ENCODE results near the gene B4GALT6.

Gene B4GALT6

DNA sequence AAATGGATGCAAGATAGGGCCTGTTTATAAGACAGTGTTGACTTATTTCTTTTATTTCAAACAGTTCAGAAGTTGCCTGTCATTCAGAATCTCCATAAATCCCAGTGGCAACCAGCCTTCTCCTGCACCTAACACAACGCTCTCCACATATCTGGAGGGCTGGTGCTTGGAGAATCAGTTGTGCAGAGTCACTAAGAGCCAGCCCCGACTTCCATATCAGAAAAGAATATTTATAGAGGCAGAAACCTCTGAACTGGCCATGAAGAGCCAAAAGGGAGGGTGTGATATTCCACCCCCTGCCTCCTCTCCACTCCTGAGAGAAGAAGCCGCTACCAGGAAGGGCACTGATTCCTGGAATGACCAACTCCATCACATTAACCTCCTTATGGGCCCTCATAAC is 34.0 kb upstream of the B4GALT6 start:
- peaks cover 7 to 10% of the 10 kb centered on the region in 2 donors for H3K9me3 ChIP-seq (ENCODE audit: control insufficient read depth in 1 of 2, low read length in 2 of 2)
- H3K9ac ChIP-seq (ENCODE audit: low read depth in 1 of 2, low read length in 2 of 2): no peak overlapping the region
- H3K4me1 ChIP-seq (ENCODE audit: control insufficient read depth in 1 of 2, insufficient read depth in 2 of 2, low read length in 2 of 2): no peaks in the 10 kb centered on the region
- H3K4me3 ChIP-seq (ENCODE audit: low read depth in 1 of 2, low read length in 2 of 2): no peak overlapping the region
- H3K27me3 ChIP-seq (ENCODE audit: control insufficient read depth in 1 of 2, insufficient read depth in 2 of 2, low read length in 2 of 2): no peaks in the 10 kb centered on the region
- H3K27ac ChIP-seq (ENCODE audit: low read depth, low read length): no peak overlapping the region
- H3K36me3 ChIP-seq (ENCODE audit: control insufficient read depth in 1 of 2, insufficient read depth in 2 of 2, low read length in 2 of 2): no peaks in the 10 kb centered on the region

DNA sequence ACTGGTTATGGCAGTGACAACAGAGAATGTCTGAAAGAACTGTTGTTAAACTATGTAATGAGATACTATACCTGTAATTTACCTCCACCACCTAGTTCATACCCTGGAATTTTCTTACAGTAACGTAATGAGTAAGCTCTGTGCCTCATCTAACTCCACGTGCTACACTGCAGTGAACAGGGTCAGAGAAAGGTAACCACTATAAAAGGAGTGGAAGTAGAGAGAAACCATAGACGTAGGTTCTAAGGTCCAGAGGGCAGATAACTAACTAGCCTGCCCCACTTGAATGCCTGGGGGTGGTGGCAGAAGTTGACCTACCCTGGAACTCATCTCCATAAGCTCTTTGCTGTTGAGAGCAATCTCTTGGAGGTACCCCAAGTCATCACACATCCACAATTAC is 32.0 kb upstream of the B4GALT6 start:
- Histone ChIP-seq H3K9ac (ENCODE audit: low read depth in 1 of 2, low read length in 2 of 2) (no peak overlapping the region), H3K4me3 (ENCODE audit: low read depth in 1 of 2, low read length in 2 of 2) (no peak overlapping the region), H3K4me1 (ENCODE audit: control insufficient read depth in 1 of 2, insufficient read depth in 2 of 2, low read length in 2 of 2) (no peaks in the 10 kb centered on the region), H3K36me3 (ENCODE audit: control insufficient read depth in 1 of 2, insufficient read depth in 2 of 2, low read length in 2 of 2) (no peaks in the 10 kb centered on the region), H3K27ac (ENCODE audit: low read depth, low read length) (no peak overlapping the region), H3K9me3 (ENCODE audit: control insufficient read depth in 1 of 2, low read length in 2 of 2) (peaks cover 7 to 10% of the 10 kb centered on the region in 2 donors), H3K27me3 (ENCODE audit: control insufficient read depth in 1 of 2, insufficient read depth in 2 of 2, low read length in 2 of 2) (no peaks in the 10 kb centered on the region)

DNA sequence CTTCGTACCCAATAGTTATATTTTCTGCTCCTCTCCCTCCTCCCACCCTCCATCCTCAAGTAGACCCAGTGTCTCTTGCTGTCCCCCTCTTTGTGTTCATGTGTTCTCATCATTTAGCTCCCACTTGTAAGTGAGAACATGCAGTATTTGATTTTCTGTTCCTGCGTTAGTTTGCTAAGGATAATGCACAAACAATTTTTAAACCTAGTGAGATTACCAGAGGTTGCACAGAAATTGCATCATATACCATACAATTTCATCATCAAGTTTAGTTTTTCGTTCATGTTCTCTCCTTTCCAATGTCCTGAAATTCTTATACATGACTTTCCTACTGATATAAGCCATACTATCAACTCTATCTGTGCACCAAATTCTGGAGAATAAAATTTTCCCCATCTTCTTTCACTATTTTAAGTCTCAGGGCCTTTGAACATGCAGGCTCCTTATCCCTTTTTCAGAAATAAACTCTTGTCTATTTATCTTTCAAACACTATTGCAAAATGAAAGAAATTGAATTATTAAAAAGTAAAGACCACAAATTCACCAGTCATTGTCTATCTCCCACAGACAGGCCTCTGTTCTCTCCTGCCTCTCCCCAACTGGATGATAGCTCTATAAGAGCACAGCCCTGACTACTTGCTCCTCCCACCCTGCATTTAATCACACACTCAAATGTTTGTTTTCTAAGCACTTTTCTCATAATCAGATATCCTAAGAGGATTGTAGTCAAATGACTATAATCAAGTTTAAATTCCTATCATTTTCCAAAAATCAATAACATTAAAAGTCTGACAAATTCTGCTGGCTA is 27.2 kb upstream of the B4GALT6 start:
- no peak overlapping the region for H3K4me3 ChIP-seq (ENCODE audit: low read depth in 1 of 2, low read length in 2 of 2)

DNA sequence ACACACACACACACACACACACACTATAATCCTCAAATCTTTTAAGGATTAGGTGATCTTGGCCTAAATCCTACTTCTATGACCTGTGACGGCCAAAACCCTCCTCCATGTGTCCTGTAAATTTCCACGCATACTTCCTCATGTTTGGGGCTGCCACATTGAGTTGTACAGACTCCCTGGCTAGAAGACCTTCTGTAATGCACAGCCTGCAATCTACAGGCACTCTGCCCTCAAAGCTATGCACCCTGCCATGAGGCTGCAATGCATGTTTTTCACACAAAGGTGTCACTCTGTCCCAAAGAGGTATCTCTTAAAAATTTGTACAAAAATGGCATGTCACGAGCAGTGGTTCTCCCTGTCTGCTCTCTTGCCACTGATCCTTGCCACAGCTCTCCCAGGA is 26.4 kb upstream of the B4GALT6 start:
- Histone ChIP-seq H3K4me1 (ENCODE audit: control insufficient read depth in 1 of 2, insufficient read depth in 2 of 2, low read length in 2 of 2) (no peaks in the 10 kb centered on the region), H3K4me3 (ENCODE audit: low read depth in 1 of 2, low read length in 2 of 2) (no peak overlapping the region), H3K9me3 (ENCODE audit: control insufficient read depth in 1 of 2, low read length in 2 of 2) (peaks cover 0 to 2% of the 10 kb centered on the region in 2 donors), H3K36me3 (ENCODE audit: control insufficient read depth in 1 of 2, insufficient read depth in 2 of 2, low read length in 2 of 2) (no peaks in the 10 kb centered on the region), H3K27ac (ENCODE audit: low read depth, low read length) (no peak overlapping the region), H3K27me3 (ENCODE audit: control insufficient read depth in 1 of 2, insufficient read depth in 2 of 2, low read length in 2 of 2) (no peaks in the 10 kb centered on the region), H3K9ac (ENCODE audit: low read depth in 1 of 2, low read length in 2 of 2) (no peak overlapping the region)

More for the DNA sequence above, 27.2 kb upstream of the B4GALT6 start:
- Histone ChIP-seq H3K9ac (ENCODE audit: low read depth in 1 of 2, low read length in 2 of 2) (no peak overlapping the region), H3K27ac (ENCODE audit: low read depth, low read length) (no peak overlapping the region), H3K9me3 (ENCODE audit: control insufficient read depth in 1 of 2, low read length in 2 of 2) (peaks cover 0 to 2% of the 10 kb centered on the region in 2 donors), H3K4me1 (ENCODE audit: control insufficient read depth in 1 of 2, insufficient read depth in 2 of 2, low read length in 2 of 2) (no peaks in the 10 kb centered on the region), H3K27me3 (ENCODE audit: control insufficient read depth in 1 of 2, insufficient read depth in 2 of 2, low read length in 2 of 2) (no peaks in the 10 kb centered on the region), H3K36me3 (ENCODE audit: control insufficient read depth in 1 of 2, insufficient read depth in 2 of 2, low read length in 2 of 2) (no peaks in the 10 kb centered on the region)

DNA sequence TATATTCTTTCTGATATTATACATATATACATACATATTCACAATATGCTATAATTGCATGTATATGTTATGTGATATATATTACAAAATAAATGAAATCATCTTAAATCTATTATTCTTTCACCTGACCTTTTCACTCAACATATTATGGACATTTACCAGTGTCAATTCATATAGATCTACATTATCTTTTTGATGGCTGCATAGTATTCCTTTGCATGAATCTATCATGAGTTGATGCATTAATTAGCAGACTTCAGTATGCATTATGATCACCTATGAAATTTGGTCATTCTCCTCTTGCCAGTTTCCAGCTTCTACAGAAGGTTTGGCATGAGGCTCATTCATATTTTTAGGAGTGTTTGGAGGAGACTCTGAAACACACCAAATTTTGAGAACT is 23.4 kb upstream of the B4GALT6 start:
- H3K27ac ChIP-seq (ENCODE audit: low read depth, low read length): no peak overlapping the region
- H3K36me3 ChIP-seq (ENCODE audit: control insufficient read depth in 1 of 2, insufficient read depth in 2 of 2, low read length in 2 of 2): no peaks in the 10 kb centered on the region
- H3K9ac ChIP-seq (ENCODE audit: low read depth in 1 of 2, low read length in 2 of 2): no peak overlapping the region
- no peak overlapping the region for H3K4me3 ChIP-seq (ENCODE audit: low read depth in 1 of 2, low read length in 2 of 2)
- no peaks in the 10 kb centered on the region for H3K4me1 ChIP-seq (ENCODE audit: control insufficient read depth in 1 of 2, insufficient read depth in 2 of 2, low read length in 2 of 2)
- peaks cover 0 to 2% of the 10 kb centered on the region in 2 donors for H3K9me3 ChIP-seq (ENCODE audit: control insufficient read depth in 1 of 2, low read length in 2 of 2)
- no peaks in the 10 kb centered on the region for H3K27me3 ChIP-seq (ENCODE audit: control insufficient read depth in 1 of 2, insufficient read depth in 2 of 2, low read length in 2 of 2)

DNA sequence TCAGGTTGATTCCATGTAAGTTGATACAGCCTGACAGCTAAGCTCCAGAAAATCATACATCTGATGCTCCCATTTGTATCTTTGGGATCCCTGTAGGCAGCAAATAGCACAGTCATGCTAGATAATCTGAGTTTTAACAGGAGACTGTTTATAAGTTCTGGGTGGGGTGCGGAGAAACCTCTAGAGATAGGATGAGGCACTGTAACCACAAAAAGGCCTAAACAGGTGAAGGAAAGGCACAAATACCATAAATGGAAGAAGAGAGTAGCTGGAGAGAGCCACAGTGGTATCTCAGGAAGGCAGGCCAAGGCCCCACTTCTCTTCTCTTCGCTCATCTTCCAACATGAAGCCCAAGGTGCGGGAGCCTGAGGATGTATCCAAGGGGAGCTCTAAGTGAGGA is 18.1 kb upstream of the B4GALT6 start:
- Histone ChIP-seq H3K4me3 (ENCODE audit: low read depth in 1 of 2, low read length in 2 of 2) (no peak overlapping the region), H3K36me3 (ENCODE audit: control insufficient read depth in 1 of 2, insufficient read depth in 2 of 2, low read length in 2 of 2) (no peaks in the 10 kb centered on the region), H3K9ac (ENCODE audit: low read depth in 1 of 2, low read length in 2 of 2) (no peak overlapping the region), H3K4me1 (ENCODE audit: control insufficient read depth in 1 of 2, insufficient read depth in 2 of 2, low read length in 2 of 2) (no peaks in the 10 kb centered on the region), H3K27me3 (ENCODE audit: control insufficient read depth in 1 of 2, insufficient read depth in 2 of 2, low read length in 2 of 2) (no peaks in the 10 kb centered on the region), H3K9me3 (ENCODE audit: control insufficient read depth in 1 of 2, low read length in 2 of 2) (peaks cover 3 to 5% of the 10 kb centered on the region in 2 donors), H3K27ac (ENCODE audit: low read depth, low read length) (no peak overlapping the region)

DNA sequence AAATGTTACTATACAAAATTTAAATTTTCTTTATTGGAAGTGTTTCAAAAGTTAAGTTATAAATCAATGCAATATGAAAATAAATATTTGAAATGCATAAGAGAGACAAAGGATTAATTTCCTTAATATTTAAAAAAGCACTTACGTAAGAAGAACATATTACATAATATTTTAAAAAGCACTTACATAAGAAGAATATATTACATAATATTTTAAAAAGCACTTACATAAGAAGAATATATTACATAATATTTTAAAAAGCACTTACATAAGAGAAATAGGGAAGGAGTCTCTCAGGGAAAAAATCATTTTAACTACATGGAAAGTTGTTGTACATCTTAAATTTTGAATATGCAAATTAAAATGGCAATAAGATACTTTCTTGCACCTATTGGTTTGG is 17.4 kb upstream of the B4GALT6 start:
- Histone ChIP-seq H3K9ac (ENCODE audit: low read depth in 1 of 2, low read length in 2 of 2) (no peak overlapping the region), H3K4me1 (ENCODE audit: control insufficient read depth in 1 of 2, insufficient read depth in 2 of 2, low read length in 2 of 2) (no peaks in the 10 kb centered on the region), H3K36me3 (ENCODE audit: control insufficient read depth in 1 of 2, insufficient read depth in 2 of 2, low read length in 2 of 2) (no peaks in the 10 kb centered on the region), H3K4me3 (ENCODE audit: low read depth in 1 of 2, low read length in 2 of 2) (no peak overlapping the region), H3K9me3 (ENCODE audit: control insufficient read depth in 1 of 2, low read length in 2 of 2) (peaks cover 3 to 5% of the 10 kb centered on the region in 2 donors), H3K27me3 (ENCODE audit: control insufficient read depth in 1 of 2, insufficient read depth in 2 of 2, low read length in 2 of 2) (no peaks in the 10 kb centered on the region), H3K27ac (ENCODE audit: low read depth, low read length) (no peak overlapping the region)

DNA sequence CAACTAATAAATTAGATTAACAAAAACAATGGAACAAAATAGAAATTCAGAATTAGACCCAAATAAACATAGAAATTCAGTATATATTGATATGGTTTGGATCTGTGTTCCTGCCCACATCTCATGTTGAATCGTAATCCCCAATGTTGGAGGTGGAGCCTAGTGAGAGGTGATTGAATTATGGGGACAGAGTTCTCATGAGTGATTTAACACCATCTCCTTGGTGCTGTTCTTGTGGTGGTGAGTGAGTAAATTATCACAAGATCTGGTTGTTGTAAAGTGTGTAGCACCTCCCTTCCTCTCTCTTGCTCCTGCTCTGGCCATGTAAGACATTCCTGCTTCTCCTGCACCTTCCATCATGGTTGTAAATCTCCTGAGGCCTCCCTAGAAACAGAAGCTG is 16.6 kb upstream of the B4GALT6 start:
- peaks cover 3 to 5% of the 10 kb centered on the region in 2 donors for H3K9me3 ChIP-seq (ENCODE audit: control insufficient read depth in 1 of 2, low read length in 2 of 2)
- no peak overlapping the region for H3K27ac ChIP-seq (ENCODE audit: low read depth, low read length)
- H3K36me3 ChIP-seq (ENCODE audit: control insufficient read depth in 1 of 2, insufficient read depth in 2 of 2, low read length in 2 of 2): no peaks in the 10 kb centered on the region
- H3K9ac ChIP-seq (ENCODE audit: low read depth in 1 of 2, low read length in 2 of 2): no peak overlapping the region
- H3K4me1 ChIP-seq (ENCODE audit: control insufficient read depth in 1 of 2, insufficient read depth in 2 of 2, low read length in 2 of 2): no peaks in the 10 kb centered on the region
- H3K4me3 ChIP-seq (ENCODE audit: low read depth in 1 of 2, low read length in 2 of 2): no peak overlapping the region
- no peaks in the 10 kb centered on the region for H3K27me3 ChIP-seq (ENCODE audit: control insufficient read depth in 1 of 2, insufficient read depth in 2 of 2, low read length in 2 of 2)

DNA sequence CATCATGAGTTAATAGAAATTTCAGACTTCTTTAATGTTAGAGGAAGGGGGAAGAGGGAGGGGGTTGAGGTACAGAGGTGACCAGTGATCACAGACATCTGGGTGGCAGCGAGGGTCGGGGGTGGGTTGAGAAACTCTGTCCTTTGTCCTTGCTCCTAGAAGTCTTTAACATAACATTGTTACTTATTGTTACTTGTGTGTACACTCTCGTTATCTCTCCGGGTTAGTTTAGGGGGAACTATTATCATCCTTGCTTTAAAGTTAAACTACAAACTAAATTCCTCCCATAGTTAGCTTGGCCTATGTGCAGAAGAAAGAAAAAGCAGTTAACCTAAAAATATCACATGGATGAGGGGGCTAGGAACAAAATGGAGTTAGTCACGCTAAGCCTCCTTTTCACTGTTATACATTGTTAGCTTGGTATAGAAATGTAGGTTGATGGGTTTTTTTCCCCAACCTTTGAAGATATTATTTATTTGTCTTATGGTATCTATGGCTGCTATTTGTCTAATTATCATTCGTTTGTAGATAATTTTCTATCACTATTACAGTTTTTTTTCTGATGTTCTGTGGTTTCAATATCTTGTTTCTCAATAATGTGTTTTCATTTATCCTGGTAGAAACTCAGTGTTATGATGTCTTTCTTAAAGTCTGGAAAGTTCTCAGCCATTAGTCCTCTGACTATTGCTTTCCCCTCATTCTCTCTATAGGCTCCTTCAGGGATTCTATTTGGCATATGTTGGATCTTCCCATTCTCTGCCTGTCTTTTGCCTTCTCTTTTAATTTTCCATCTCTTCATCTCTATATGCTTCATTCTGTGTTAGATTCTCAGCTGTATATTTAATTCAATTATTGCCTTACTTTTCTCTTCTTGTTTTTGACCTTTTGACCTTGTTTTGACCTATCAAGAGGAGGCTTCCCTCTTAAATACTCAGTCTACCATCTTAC is 13.2 kb upstream of the B4GALT6 start:
- H3K27me3 ChIP-seq (ENCODE audit: control insufficient read depth in 1 of 2, insufficient read depth in 2 of 2, low read length in 2 of 2): no peaks in the 10 kb centered on the region
- H3K9me3 ChIP-seq (ENCODE audit: control insufficient read depth in 1 of 2, low read length in 2 of 2): peaks cover 3 to 5% of the 10 kb centered on the region in 2 donors
- H3K27ac ChIP-seq (ENCODE audit: low read depth, low read length): no peak overlapping the region
- H3K9ac ChIP-seq (ENCODE audit: low read depth in 1 of 2, low read length in 2 of 2): no peak overlapping the region
- H3K4me3 ChIP-seq (ENCODE audit: low read depth in 1 of 2, low read length in 2 of 2): no peak overlapping the region
- no peaks in the 10 kb centered on the region for H3K36me3 ChIP-seq (ENCODE audit: control insufficient read depth in 1 of 2, insufficient read depth in 2 of 2, low read length in 2 of 2)
- H3K4me1 ChIP-seq (ENCODE audit: control insufficient read depth in 1 of 2, insufficient read depth in 2 of 2, low read length in 2 of 2): no peaks in the 10 kb centered on the region

DNA sequence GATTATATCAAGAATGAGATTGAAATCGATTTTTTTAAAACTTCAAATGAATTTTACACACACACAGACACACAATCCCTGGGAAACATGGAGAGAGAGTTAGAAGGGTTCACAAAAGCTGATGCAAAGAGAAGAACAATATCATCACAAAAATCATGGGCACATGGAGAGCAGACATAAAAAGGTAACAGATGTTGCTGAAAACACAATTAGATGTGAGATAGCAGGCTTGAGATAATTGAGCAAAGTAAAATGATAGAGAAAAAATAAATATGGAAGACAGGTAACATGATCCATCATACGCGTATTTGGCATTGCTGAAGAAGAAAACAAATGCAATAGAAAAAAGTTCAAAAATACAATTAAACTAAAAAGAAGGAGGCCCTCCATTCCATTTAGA is 11.6 kb upstream of the B4GALT6 start:
- Histone ChIP-seq H3K27me3 (ENCODE audit: control insufficient read depth in 1 of 2, insufficient read depth in 2 of 2, low read length in 2 of 2) (no peaks in the 10 kb centered on the region), H3K9me3 (ENCODE audit: control insufficient read depth in 1 of 2, low read length in 2 of 2) (peaks cover 3 to 5% of the 10 kb centered on the region in 2 donors), H3K27ac (ENCODE audit: low read depth, low read length) (no peak overlapping the region), H3K9ac (ENCODE audit: low read depth in 1 of 2, low read length in 2 of 2) (no peak overlapping the region), H3K36me3 (ENCODE audit: control insufficient read depth in 1 of 2, insufficient read depth in 2 of 2, low read length in 2 of 2) (no peaks in the 10 kb centered on the region), H3K4me1 (ENCODE audit: control insufficient read depth in 1 of 2, insufficient read depth in 2 of 2, low read length in 2 of 2) (no peaks in the 10 kb centered on the region), H3K4me3 (ENCODE audit: low read depth in 1 of 2, low read length in 2 of 2) (no peak overlapping the region)
